Measurements from ENCODE around the gene JAZF1.
"Not testable (repeated sequence)": the region's sequence is repeated elsewhere in the genome, so short reads cannot be mapped to it uniquely, and the experiment has no call there.

The JAZF1 gene

GRCh38 chr7:28033386-28033785, 147.2 kb downstream of the JAZF1 start:
- no peak for DNase-seq

GRCh38 chr7:28032738-28033380, 147.7 kb downstream of the JAZF1 start:
- DNase-seq = no peak

GRCh38 chr7:28029051-28029450, 151.5 kb downstream of the JAZF1 start:
- no peak for DNase-seq

GRCh38 chr7:28028471-28028870, 152.1 kb downstream of the JAZF1 start:
- no peak for DNase-seq

- no peak for DNase-seq
Measured at GRCh38 chr7:28026237-28026636, 154.4 kb downstream of the JAZF1 start.

- no peak for DNase-seq
Measured at GRCh38 chr7:28024786-28025334, 155.7 kb downstream of the JAZF1 start.

GRCh38 chr7:28020302-28020940, 160.2 kb downstream of the JAZF1 start:
- DNase-seq = peak; percentile 6

GRCh38 chr7:28018856-28019465, 161.6 kb downstream of the JAZF1 start:
- DNase-seq = no peak

GRCh38 chr7:28018446-28018845, 162.1 kb downstream of the JAZF1 start:
- DNase-seq = no peak

- no peak for DNase-seq
Measured at GRCh38 chr7:28018020-28018419, 162.6 kb downstream of the JAZF1 start.

- DNase-seq = no peak
Measured at GRCh38 chr7:28017372-28017771, 163.2 kb downstream of the JAZF1 start.

GRCh38 chr7:28016297-28016696, 164.3 kb downstream of the JAZF1 start:
- peak; percentile 42 for DNase-seq

GRCh38 chr7:28015169-28015568, 165.4 kb downstream of the JAZF1 start:
- DNase-seq = no peak

- DNase-seq = not testable (repeated sequence)
Measured at GRCh38 chr7:28014340-28014739, 166.3 kb downstream of the JAZF1 start.

GRCh38 chr7:28013441-28013840, 167.2 kb downstream of the JAZF1 start:
- no peak for DNase-seq

GRCh38 chr7:28013019-28013418, 167.6 kb downstream of the JAZF1 start:
- DNase-seq = no peak

- DNase-seq = no peak
Measured at GRCh38 chr7:28008911-28009310, 171.7 kb downstream of the JAZF1 start.

GRCh38 chr7:28008171-28008570, 172.4 kb downstream of the JAZF1 start:
- DNase-seq = no peak

- DNase-seq = no peak
Measured at GRCh38 chr7:28006491-28006890, 174.1 kb downstream of the JAZF1 start.

- peak; percentile 96 for DNase-seq
Measured at GRCh38 chr7:28005847-28006231, 174.8 kb downstream of the JAZF1 start.

- peak; percentile 81 for DNase-seq
Measured at GRCh38 chr7:28005075-28005846, 175.3 kb downstream of the JAZF1 start.

GRCh38 chr7:28003408-28003807, 177.2 kb downstream of the JAZF1 start:
- DNase-seq = no peak

GRCh38 chr7:28002638-28003037, 178.0 kb downstream of the JAZF1 start:
- DNase-seq = no peak

Measured in NCI-H524 treated with DMSO at 0.1 percent for 48 hours (cell line).